ENCODE data around the gene RRAGA. TPM values are rescaled to one million over a fixed set of nuclear protein-coding genes. Genes with fewer than 3 reads are reported as not detected.

RRAGA gene
- total RNA-seq, 2 donors from 2014 or later, result 59.1 to 67.0 TPM

GRCh38 chr9:19022206-19022605 is 27.0 kb upstream of the RRAGA start:
- Histone ChIP-seq H3K36me3 (no peaks in the 10 kb centered on the region), H3K9me3 (no peaks in the 10 kb centered on the region), H3K4me1 (no peaks in the 10 kb centered on the region), H3K27me3 (no peaks in the 10 kb centered on the region), H3K27ac (no peak overlapping the region), H3K4me3 (no peak overlapping the region)
- DNase-seq (ENCODE audit: low spot score), result no peak
- TF ChIP-seq CTCF (IDR thresholded peaks at IDR 0.05), result no peak

- no peaks in the 10 kb centered on the region for H3K27me3 ChIP-seq
- no peak for TF ChIP-seq CTCF (IDR thresholded peaks at IDR 0.05)
- H3K9me3 ChIP-seq, result no peaks in the 10 kb centered on the region
- H3K4me3 ChIP-seq, result no peak overlapping the region
- H3K27ac ChIP-seq, result no peak overlapping the region
- no peaks in the 10 kb centered on the region for H3K36me3 ChIP-seq
- DNase-seq (ENCODE audit: low spot score), result no peak
- no peaks in the 10 kb centered on the region for H3K4me1 ChIP-seq
These were observed 26.1 kb upstream of the RRAGA start for GRCh38 chr9:19023078-19023477.

GRCh38 chr9:19026375-19026774 is 22.9 kb upstream of the RRAGA start:
- TF ChIP-seq CTCF (IDR thresholded peaks at IDR 0.05), result no peak
- Histone ChIP-seq H3K4me1 (no peaks in the 10 kb centered on the region), H3K27me3 (no peaks in the 10 kb centered on the region), H3K4me3 (no peak overlapping the region), H3K36me3 (no peaks in the 10 kb centered on the region), H3K27ac (no peak overlapping the region), H3K9me3 (no peaks in the 10 kb centered on the region)
- no peak for DNase-seq (ENCODE audit: low spot score)

- no peak for TF ChIP-seq CTCF (IDR thresholded peaks at IDR 0.05)
- no peaks in the 10 kb centered on the region for H3K27me3 ChIP-seq
- no peaks in the 10 kb centered on the region for H3K36me3 ChIP-seq
- H3K9me3 ChIP-seq, result no peaks in the 10 kb centered on the region
- H3K4me1 ChIP-seq, result no peaks in the 10 kb centered on the region
- H3K27ac ChIP-seq, result no peak overlapping the region
- no peak for DNase-seq (ENCODE audit: low spot score)
- H3K4me3 ChIP-seq, result no peak overlapping the region
These were observed 21.4 kb upstream of the RRAGA start for GRCh38 chr9:19027825-19028224.

- Histone ChIP-seq H3K27me3 (no peaks in the 10 kb centered on the region), H3K36me3 (no peaks in the 10 kb centered on the region), H3K4me1 (no peaks in the 10 kb centered on the region), H3K9me3 (no peaks in the 10 kb centered on the region), H3K4me3 (no peak overlapping the region), H3K27ac (no peak overlapping the region)
- peak; percentile 58 to 84 for TF ChIP-seq CTCF (IDR thresholded peaks at IDR 0.05)
- DNase-seq (ENCODE audit: low spot score), result no peak
These were observed 20.3 kb upstream of the RRAGA start for GRCh38 chr9:19028835-19029451.

- no peak for DNase-seq (ENCODE audit: low spot score)
These were observed 18.3 kb upstream of the RRAGA start for GRCh38 chr9:19030899-19031298.

More at GRCh38 chr9:19030899-19031298, 18.3 kb upstream of the RRAGA start:
- Histone ChIP-seq H3K4me3 (no peak overlapping the region), H3K4me1 (no peaks in the 10 kb centered on the region), H3K27ac (no peak overlapping the region), H3K36me3 (no peaks in the 10 kb centered on the region), H3K27me3 (no peaks in the 10 kb centered on the region), H3K9me3 (no peaks in the 10 kb centered on the region)
- TF ChIP-seq CTCF (IDR thresholded peaks at IDR 0.05), result no peak
